Lower lobe of right lung (tissue), 2 donors: ENCODE results near the gene DNAH17. TPM values are rescaled to one million over a fixed set of nuclear protein-coding genes. Genes with fewer than 3 reads are reported as not detected.

ENCODE experiments used
- ATAC-seq, 2 donors: fragments of 200-7000 bp; cut with Tn5 transposase; one replicate each; pipeline ENCODE4 v1.9.1; 2020 to 2022; ENCODE audit warnings: mild to moderate bottlenecking in 2 of 2, moderate library complexity in 2 of 2
- DNase-seq: peaks from one replicate; pipeline ENCODE4 v3.0.0-alpha.2; 2020
- H3K27ac ChIP-seq: fragments of 200-600 bp; one replicate; pipeline ENCODE4 v1.8.0; 2022
- H3K27me3 ChIP-seq: fragments of 200-600 bp; one replicate; pipeline ENCODE4 v1.8.0; 2022; ENCODE audit warnings: low read depth
- H3K36me3 ChIP-seq: fragments of 200-600 bp; one replicate; pipeline ENCODE4 v1.8.0; 2022; ENCODE audit warnings: mild to moderate bottlenecking
- H3K4me1 ChIP-seq: fragments of 200-600 bp; one replicate; pipeline ENCODE4 v1.8.0; 2022
- H3K4me3 ChIP-seq: fragments of 200-600 bp; one replicate; pipeline ENCODE4 v1.8.0; 2022; ENCODE audit warnings: mild to moderate bottlenecking
- H3K9me3 ChIP-seq: fragments of 200-600 bp; one replicate; pipeline ENCODE4 v1.8.0; 2022
- intact Hi-C: fragments of 100-400 bp; cut with DNase I; formaldehyde crosslinking; loops from one replicate; pipeline ENCODE4 v1.11.0; 2022
- total RNA-seq: library from RNA; stranded (reverse); fragmentation: NEBNext Ultra II Directional; extraction: Animal tissue kit (Norgen Biotek cat#: 25700); gene quantifications from one replicate; pipeline ENCODE4 v1.2.1, GENCODE V29; 2021
- TF ChIP-seq, protein P1 (sequence below): fragments of 200-600 bp; IDR thresholded peaks from one replicate; pipeline ENCODE4 v1.8.0; 2022; ENCODE audit warnings: antibody characterized with exemption, mild to moderate bottlenecking
- donor health status: DM: no; HTN: yes; CAD: no; lungs with severe emphysema.

The DNAH17 gene
- total RNA-seq, 1 donor from 2014 or later = 2.8 TPM

DNA sequence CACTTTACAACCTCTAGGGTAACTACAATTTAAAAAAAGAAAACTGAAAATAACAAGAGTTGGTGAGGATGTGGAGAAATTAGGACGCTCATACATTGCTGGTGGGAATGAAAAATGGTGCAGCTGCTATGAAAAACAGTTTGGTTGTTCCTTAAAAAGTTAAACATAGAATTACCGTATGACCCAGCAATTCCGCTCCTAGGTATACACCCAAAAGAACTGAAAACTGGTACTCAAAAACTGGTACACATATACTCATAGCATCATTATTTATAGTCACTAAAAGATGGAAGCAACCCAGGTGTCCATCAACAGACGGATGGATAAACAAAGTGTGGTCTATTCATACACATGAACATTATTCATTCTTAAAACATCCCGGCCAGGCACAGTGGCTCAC, 42.9 kb upstream of the DNAH17 start:
- no peaks in the 10 kb centered on the region for H3K27me3 ChIP-seq
- H3K36me3 ChIP-seq = no peaks in the 10 kb centered on the region
- intact Hi-C loops = no loop called here
- TF ChIP-seq, protein P1, sequence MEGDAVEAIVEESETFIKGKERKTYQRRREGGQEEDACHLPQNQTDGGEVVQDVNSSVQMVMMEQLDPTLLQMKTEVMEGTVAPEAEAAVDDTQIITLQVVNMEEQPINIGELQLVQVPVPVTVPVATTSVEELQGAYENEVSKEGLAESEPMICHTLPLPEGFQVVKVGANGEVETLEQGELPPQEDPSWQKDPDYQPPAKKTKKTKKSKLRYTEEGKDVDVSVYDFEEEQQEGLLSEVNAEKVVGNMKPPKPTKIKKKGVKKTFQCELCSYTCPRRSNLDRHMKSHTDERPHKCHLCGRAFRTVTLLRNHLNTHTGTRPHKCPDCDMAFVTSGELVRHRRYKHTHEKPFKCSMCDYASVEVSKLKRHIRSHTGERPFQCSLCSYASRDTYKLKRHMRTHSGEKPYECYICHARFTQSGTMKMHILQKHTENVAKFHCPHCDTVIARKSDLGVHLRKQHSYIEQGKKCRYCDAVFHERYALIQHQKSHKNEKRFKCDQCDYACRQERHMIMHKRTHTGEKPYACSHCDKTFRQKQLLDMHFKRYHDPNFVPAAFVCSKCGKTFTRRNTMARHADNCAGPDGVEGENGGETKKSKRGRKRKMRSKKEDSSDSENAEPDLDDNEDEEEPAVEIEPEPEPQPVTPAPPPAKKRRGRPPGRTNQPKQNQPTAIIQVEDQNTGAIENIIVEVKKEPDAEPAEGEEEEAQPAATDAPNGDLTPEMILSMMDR = no peak
- ATAC-seq (no peak), DNase-seq (no peak)
- no peak overlapping the region for H3K27ac ChIP-seq
- no peak overlapping the region for H3K4me3 ChIP-seq
- H3K4me1 ChIP-seq = no peaks in the 10 kb centered on the region
- H3K9me3 ChIP-seq = no peaks in the 10 kb centered on the region

DNA sequence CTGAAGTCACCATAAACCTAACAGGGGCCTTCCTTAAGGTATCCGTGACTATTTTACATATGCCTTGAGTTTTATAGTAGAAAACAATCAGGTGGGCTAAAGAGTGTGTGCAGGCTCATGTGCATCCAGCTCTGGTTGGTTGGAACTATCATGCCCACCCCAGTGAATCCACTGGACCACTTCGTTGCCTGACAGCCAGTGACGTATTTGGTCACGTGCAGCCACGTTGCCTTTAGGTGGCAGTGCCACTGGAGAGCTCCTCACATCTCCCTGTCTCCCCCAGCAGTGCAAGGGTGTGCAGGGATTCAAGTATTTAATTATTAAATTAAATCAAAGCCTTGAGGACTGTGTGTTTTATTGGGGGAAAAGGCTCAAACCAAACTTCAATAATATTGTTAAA, 42.1 kb upstream of the DNAH17 start:
- intact Hi-C loops = no loop called here

DNA sequence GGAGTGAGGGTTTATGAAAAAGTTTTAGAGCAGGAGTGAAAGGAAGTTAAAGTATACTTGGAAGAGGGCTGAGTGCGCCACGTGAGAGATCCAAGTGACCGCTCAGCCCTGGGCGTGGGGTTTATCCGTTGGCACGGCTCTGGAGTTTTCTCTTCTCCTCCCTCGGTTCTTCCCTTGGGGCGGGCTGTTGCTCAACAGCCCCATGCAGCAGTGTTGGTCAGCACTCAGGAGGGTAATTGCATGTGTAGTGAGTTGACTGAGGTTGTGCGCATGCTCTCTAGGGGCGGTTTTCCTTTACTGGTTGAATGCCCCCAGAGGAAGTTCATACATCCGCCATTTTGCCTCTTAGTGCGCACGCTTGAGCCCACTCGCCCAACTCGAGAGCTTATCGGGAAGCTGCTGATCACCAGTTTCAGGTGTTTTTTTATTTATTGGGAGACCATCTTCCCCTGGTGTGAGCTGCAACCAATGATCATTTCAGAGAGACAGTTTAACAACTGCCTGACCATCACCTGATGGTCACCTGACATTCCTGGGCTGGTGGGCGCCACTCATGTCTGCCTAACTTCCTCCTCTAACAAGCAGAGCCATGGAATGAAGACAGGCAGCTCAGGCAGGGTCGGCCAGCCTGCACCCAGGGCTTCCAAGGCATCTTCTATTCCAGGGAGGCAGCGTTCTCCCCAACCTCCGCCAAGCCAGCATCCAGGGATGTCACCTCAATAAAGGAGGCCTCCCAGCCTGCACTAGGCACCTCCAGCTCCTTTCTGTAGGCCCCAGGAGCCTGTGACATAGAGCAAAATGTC, 41.3 kb upstream of the DNAH17 start:
- Histone ChIP-seq H3K4me3 (no peak overlapping the region), H3K27ac (no peak overlapping the region), H3K36me3 (no peaks in the 10 kb centered on the region), H3K27me3 (no peaks in the 10 kb centered on the region), H3K4me1 (no peaks in the 10 kb centered on the region), H3K9me3 (no peaks in the 10 kb centered on the region)
- no peak for DNase-seq
- TF ChIP-seq, protein P1 = no peak
- ATAC-seq = peak; percentile 15 to 23
- intact Hi-C loops = no loop called here

More for the DNA sequence above, 42.1 kb upstream of the DNAH17 start:
- H3K27ac ChIP-seq = no peak overlapping the region
- no peaks in the 10 kb centered on the region for H3K27me3 ChIP-seq
- no peak for DNase-seq
- TF ChIP-seq, protein P1 = no peak
- no peak overlapping the region for H3K4me3 ChIP-seq
- no peak for ATAC-seq
- no peaks in the 10 kb centered on the region for H3K4me1 ChIP-seq
- no peaks in the 10 kb centered on the region for H3K36me3 ChIP-seq
- no peaks in the 10 kb centered on the region for H3K9me3 ChIP-seq

DNA sequence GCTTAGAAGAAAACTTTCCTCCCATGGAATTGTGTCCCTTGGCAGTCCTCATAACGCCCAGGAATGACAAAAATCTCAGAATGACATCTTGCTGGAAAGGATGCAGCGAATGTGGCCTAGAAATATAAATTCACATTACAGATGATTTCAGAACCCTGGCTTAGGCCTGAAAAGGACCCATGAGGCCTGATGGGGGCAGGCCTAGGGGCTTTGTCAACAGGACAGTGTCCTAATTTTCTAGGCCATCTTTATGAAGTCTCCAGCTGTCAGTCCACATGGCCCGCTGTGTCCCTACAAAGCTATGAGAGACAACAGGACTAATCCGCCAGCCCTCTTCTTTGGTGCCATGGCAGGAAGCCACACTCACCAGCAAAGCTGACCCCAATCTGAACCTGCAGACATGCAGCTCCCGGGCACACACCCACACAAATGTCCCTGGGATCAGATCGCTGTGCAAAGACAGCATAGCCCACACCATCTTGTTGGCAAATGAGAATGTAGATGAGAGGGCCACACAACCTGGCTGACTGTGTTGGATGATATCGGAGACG, 40.4 kb upstream of the DNAH17 start:
- intact Hi-C loops = no loop called here
- H3K9me3 ChIP-seq = no peaks in the 10 kb centered on the region
- H3K27me3 ChIP-seq = no peaks in the 10 kb centered on the region
- H3K36me3 ChIP-seq = no peaks in the 10 kb centered on the region
- no peaks in the 10 kb centered on the region for H3K4me1 ChIP-seq
- DNase-seq (no peak), ATAC-seq (no peak)
- TF ChIP-seq, protein P1 = no peak
- H3K27ac ChIP-seq = no peak overlapping the region
- no peak overlapping the region for H3K4me3 ChIP-seq

DNA sequence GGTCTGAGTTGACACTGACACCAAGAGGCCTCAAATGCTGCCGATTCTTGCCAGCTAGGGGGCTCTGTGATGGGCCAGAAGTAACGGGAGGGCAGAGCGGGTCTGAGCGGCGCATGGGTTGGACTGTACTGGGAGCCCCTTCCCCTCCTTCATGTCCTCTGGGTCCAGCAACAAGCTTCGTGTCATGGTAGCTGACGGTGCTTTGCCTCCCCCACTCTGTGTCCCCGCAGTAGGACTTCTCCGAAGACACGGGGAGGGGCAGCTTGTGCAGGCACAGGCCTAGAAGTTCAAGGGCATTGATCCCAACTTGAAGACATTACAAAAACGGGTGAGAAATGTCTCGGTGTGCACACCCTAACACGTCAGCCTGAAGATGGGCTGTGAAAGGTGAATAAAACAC, 39.8 kb upstream of the DNAH17 start:
- no peaks in the 10 kb centered on the region for H3K36me3 ChIP-seq
- TF ChIP-seq, protein P1 = no peak
- H3K27me3 ChIP-seq = no peaks in the 10 kb centered on the region
- H3K4me1 ChIP-seq = no peaks in the 10 kb centered on the region
- H3K9me3 ChIP-seq = no peaks in the 10 kb centered on the region
- ATAC-seq (no peak), DNase-seq (no peak)
- H3K4me3 ChIP-seq = no peak overlapping the region
- intact Hi-C loops = no loop called here
- no peak overlapping the region for H3K27ac ChIP-seq
